ENCODE measurements around the gene FAM184A.

GRCh38 chr6:119066517-119066916, 11.9 kb downstream of the FAM184A start:
- TF ChIP-seq CTCF (IDR thresholded peaks at IDR 0.05) = no peak
- TF ChIP-seq POLR2A (IDR thresholded peaks at IDR 0.05) = no peak
